HFFc6 (cell line): ENCODE data around the gene WNT7A. TPM values are rescaled to one million over a fixed set of nuclear protein-coding genes. Genes with fewer than 3 reads are reported as not detected.

Source experiments
- DNase-seq: peaks from one replicate; pipeline ENCODE4 v3.0.0-alpha.2; 2018
- H3K27ac Mint-ChIP-seq: 2 replicates; pipeline ENCODE4 v1.8.0; 2020; ENCODE audit warnings: mild to moderate bottlenecking, mixed read lengths
- H3K27me3 Mint-ChIP-seq: 2 replicates; pipeline ENCODE4 v1.8.0; 2021; ENCODE audit warnings: mild to moderate bottlenecking, moderate library complexity, mixed read lengths; ENCODE audit not compliant: insufficient read depth
- H3K36me3 Mint-ChIP-seq: 2 replicates; pipeline ENCODE4 v1.8.0; 2021; ENCODE audit warnings: low read depth, mixed read lengths
- H3K4me1 Mint-ChIP-seq: 2 replicates; pipeline ENCODE4 v1.8.0; 2020; ENCODE audit warnings: low read depth, mixed read lengths
- H3K4me3 Mint-ChIP-seq: 2 replicates; pipeline ENCODE4 v1.8.0; 2020; ENCODE audit warnings: mild to moderate bottlenecking, moderate library complexity, mixed read lengths
- H3K9me3 Mint-ChIP-seq: 2 replicates; pipeline ENCODE4 v1.8.0; 2020; ENCODE audit warnings: mild to moderate bottlenecking, mixed read lengths
- total RNA-seq, 6 experiments: library from RNA; stranded (reverse); fragmentation: NEBNext Ultra II Directional; extraction: Animal tissue kit (Norgen Biotek cat#: 25700); gene quantifications; 2 replicates in 1 of 6; 3 replicates in 5 of 6; pipeline ENCODE4 v1.2.3, GENCODE V29; 2021
- TF ChIP-seq, protein P1 (sequence below): fragments of 200-600 bp; sonication (generic); IDR thresholded peaks from 2 replicates; pipeline ENCODE4 v1.5.0; 2021; ENCODE audit warnings: antibody characterized with exemption, mild to moderate bottlenecking

Gene WNT7A
- total RNA-seq, 6 experiments from 2014 or later: not detected

DNA sequence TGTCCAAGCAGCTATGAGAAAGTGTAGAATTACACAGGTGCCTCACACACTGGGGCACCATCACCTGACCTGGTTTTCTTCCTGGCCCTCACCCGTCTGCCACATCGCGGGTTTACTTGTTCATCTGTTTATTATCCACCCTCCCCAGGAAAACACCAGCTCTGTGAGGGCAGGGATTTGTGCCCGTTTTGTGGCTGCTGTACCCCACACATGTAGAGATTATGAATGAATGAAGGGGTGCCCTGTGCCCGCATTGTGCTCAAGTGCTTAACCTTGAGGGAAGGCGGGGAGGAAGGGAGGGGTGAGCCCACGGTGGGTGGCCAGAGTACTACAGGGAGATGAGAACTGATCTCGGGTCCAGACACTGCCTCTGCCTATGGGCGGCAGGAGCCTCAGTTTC lies 108.4 kb downstream of the WNT7A start:
- TF ChIP-seq, protein P1, sequence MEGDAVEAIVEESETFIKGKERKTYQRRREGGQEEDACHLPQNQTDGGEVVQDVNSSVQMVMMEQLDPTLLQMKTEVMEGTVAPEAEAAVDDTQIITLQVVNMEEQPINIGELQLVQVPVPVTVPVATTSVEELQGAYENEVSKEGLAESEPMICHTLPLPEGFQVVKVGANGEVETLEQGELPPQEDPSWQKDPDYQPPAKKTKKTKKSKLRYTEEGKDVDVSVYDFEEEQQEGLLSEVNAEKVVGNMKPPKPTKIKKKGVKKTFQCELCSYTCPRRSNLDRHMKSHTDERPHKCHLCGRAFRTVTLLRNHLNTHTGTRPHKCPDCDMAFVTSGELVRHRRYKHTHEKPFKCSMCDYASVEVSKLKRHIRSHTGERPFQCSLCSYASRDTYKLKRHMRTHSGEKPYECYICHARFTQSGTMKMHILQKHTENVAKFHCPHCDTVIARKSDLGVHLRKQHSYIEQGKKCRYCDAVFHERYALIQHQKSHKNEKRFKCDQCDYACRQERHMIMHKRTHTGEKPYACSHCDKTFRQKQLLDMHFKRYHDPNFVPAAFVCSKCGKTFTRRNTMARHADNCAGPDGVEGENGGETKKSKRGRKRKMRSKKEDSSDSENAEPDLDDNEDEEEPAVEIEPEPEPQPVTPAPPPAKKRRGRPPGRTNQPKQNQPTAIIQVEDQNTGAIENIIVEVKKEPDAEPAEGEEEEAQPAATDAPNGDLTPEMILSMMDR: no peak
- Mint-ChIP-seq H3K27ac (no peak overlapping the region), H3K4me1 (no peaks in the 10 kb centered on the region), H3K4me3 (no peak overlapping the region), H3K27me3 (peaks cover 15% of the 10 kb centered on the region), H3K36me3 (no peaks in the 10 kb centered on the region), H3K9me3 (no peaks in the 10 kb centered on the region; the same call in 1 of the 2 replicates)
- DNase-seq: no peak

DNA sequence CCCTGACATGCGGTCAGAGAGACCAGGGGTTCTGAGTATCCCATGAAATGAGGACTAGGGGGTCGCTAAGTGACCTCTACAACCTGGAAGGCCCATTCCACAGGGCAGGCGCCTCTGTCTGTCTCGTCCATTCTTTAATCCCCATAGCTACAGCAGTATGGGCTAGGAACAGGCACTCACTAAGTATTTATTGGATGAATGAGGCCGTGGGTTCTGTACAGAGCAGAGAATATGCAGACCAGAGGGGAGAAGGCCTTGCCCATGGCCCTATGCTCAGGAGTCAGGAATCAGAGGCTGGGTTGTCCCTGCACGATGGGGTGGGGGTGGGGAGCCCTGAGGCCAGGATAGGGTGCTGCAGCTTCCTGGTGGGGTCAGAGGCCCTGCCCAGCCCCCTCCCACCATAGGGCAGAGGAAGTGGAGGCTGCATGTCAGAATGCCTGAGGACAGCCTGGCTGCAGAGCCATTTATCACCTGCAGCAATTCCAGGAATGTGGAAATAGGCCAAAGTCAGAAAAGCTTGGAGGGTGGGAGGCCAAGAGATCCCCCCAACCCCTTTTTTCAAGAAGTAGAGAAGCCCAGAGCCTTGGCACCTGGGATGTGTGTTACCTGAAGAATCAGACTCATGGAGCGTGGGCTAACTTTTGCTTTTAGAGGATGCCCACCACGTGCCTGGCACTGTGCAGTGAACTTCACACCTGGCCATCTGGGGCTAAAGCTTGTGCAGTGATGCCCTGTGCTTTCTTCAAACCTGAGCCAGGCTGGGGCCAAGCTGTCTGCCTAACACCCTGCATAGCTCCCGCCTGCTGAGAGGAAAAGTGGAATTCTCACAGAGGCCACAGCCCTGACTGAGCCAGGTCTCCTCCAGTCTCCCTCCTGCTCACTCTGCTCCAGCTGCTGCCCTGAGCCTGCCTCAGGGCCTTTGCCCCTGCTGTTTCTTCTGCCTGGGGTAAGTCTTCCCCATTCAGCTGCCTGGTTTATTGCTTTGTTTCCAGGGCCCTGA lies 109.4 kb downstream of the WNT7A start:
- H3K4me1 Mint-ChIP-seq: no peaks in the 10 kb centered on the region
- TF ChIP-seq, protein P1: no peak
- H3K27me3 Mint-ChIP-seq: peaks cover 15% of the 10 kb centered on the region
- no peak overlapping the region for H3K27ac Mint-ChIP-seq
- no peak for DNase-seq
- no peaks in the 10 kb centered on the region for H3K36me3 Mint-ChIP-seq
- no peak overlapping the region for H3K4me3 Mint-ChIP-seq
- no peaks in the 10 kb centered on the region; the same call in 1 of the 2 replicates for H3K9me3 Mint-ChIP-seq

DNA sequence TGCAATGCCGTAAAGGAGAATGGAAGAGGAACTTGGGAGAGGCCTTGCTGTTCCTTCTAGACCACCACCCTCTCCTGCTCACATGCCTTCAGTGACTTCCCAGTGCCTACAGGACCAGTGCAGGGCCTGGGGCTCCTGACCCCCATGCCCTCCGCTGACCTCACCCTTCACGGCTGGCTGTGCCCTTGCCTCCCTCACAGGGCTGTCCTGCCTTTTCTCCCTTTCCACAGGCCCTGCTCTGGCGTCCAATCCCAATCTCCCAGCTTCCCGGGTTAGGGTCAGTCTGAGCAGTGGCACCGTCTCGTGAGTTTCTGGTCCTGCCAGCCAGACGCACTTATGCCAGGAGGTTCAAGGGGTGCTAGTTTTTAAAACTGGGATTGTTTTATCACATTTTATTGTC lies 110.4 kb downstream of the WNT7A start:
- H3K27me3 Mint-ChIP-seq: peaks cover 15% of the 10 kb centered on the region
- TF ChIP-seq, protein P1: no peak
- H3K4me3 Mint-ChIP-seq: no peak overlapping the region
- no peaks in the 10 kb centered on the region for H3K4me1 Mint-ChIP-seq
- no peaks in the 10 kb centered on the region for H3K36me3 Mint-ChIP-seq
- no peak for DNase-seq
- H3K9me3 Mint-ChIP-seq: no peaks in the 10 kb centered on the region; the same call in 1 of the 2 replicates
- H3K27ac Mint-ChIP-seq: no peak overlapping the region

DNA sequence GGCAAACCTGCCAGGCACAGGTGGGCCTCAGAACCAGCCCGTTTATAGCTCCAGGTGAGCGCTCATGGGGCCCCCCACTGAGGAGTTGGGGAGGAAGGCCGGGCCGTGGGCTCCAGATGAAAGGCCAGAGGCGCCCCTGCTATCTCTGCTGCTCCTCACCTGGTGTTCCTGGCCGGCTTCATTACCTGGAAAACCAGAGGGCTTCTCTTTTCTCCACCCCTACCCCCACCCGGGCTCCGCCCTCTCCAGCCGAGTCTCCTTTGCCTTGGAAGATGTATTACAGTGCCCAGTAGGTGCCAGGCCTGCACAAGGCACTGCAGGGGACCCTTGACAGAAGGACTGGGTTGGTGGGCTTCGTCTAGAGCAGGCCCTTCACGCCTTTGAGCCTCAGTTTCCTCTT lies 111.4 kb downstream of the WNT7A start:
- peaks cover 13% of the 10 kb centered on the region for H3K27me3 Mint-ChIP-seq
- H3K4me1 Mint-ChIP-seq: no peaks in the 10 kb centered on the region
- H3K9me3 Mint-ChIP-seq: no peaks in the 10 kb centered on the region; the same call in 1 of the 2 replicates
- DNase-seq: no peak
- TF ChIP-seq, protein P1: no peak
- H3K4me3 Mint-ChIP-seq: no peak overlapping the region
- no peaks in the 10 kb centered on the region for H3K36me3 Mint-ChIP-seq
- H3K27ac Mint-ChIP-seq: no peak overlapping the region

DNA sequence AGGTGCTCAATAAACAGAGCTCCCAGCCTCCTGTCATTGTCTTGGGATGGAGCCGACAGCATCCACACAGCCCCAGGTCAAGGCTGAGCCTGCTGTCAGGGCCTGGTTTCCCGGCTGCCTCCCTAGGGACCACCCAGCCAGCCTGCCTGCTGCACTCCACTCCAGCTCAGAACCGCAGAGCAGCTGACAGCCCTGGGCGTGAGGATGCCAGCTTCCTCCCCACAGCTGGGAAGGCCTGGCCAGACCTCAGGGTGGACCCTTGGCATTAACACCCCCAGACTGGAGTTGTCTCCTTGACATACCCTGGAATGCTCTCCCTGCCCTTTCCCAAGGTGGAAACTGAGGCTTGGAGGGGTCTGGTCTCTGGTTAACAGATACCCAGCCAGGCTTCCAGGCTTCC lies 112.0 kb downstream of the WNT7A start:
- no peaks in the 10 kb centered on the region for H3K36me3 Mint-ChIP-seq
- H3K27me3 Mint-ChIP-seq: peaks cover 11% of the 10 kb centered on the region
- no peak for DNase-seq
- no peaks in the 10 kb centered on the region for H3K4me1 Mint-ChIP-seq
- H3K27ac Mint-ChIP-seq: no peak overlapping the region
- no peak overlapping the region for H3K4me3 Mint-ChIP-seq
- H3K9me3 Mint-ChIP-seq: no peaks in the 10 kb centered on the region; the same call in 1 of the 2 replicates
- TF ChIP-seq, protein P1: no peak
